ENCODE measurements around the gene ARIH2.

Gene ARIH2

DNA sequence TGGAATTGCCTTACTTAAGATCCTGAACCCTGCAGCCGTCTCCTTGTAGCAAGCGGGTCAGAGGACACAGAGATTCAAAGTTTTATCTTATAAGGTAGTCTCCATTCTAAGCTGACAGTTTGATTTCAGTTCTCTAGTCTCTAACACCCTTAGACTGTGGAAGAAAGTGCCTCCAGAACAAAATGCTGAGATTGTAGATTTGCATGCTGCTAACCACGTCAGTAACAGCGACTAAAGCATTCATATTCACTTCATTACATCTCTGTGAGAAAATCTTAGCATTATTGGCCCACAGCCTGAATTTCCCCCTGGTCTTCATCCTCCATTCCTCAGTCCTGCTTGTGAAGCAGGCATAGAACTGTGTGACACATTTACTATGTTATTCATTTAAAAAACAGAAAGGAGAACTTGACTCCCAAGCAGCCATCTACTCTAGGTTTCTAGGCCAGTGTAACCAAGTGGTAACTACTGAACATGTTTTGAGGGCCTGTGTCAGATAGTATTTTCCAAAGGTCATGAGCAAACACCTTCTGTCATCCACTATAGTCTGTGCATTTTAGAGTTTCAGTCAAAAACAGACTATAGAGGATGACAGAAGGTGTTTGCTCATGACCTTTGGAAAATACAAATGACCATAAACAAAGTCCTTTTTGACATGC is 27.4 kb downstream of the ARIH2 start:
- DNase-seq, result no peak
- no peak for TF ChIP-seq GATA1 (IDR thresholded peaks at IDR 0.05; ENCODE audit: low read depth, low read length)
- no peak for TF ChIP-seq POLR2A (IDR thresholded peaks at IDR 0.05; ENCODE audit: low read length)

DNA sequence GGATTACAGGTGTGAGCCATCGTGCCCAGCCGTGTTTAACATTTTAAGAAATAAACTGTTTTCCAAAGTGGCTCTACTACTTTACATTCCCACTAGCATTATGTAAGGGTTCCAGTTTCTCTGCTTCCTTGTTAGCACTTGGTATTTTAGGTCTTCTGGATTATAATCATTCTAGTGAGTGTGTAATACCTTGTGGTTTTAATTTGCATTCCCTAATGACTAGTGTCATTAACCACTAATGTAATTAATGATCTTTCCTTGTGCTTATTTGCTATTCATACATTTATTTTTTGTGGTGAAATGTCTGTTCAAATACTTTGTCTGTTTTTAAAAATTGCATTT is 30.7 kb downstream of the ARIH2 start:
- TF ChIP-seq POLR2A (IDR thresholded peaks at IDR 0.05; ENCODE audit: low read length) (no peak), GATA1 (IDR thresholded peaks at IDR 0.05; ENCODE audit: low read depth, low read length) (no peak)
- no peak for DNase-seq

DNA sequence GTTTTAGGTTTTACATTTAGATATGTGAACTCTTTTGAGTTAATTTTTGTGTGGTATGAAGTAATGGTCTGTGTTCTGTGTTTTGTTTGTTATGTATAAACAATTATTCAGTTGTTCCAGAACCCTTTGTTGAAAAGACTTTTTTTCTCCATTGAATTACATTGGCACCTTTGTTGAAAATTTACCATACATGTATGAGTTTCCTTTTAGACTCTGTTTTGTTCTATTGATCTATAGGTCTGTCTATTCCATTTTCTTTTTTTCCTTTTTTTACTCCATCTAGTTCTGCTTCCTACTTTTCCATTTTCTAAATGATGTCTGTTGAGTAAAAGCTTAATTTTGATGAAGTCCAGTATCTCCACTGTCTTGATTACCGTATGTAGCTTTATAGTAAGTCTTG is 31.4 kb downstream of the ARIH2 start:
- TF ChIP-seq GATA1 (IDR thresholded peaks at IDR 0.05; ENCODE audit: low read depth, low read length) (no peak), POLR2A (IDR thresholded peaks at IDR 0.05; ENCODE audit: low read length) (no peak)
- no peak for DNase-seq

DNA sequence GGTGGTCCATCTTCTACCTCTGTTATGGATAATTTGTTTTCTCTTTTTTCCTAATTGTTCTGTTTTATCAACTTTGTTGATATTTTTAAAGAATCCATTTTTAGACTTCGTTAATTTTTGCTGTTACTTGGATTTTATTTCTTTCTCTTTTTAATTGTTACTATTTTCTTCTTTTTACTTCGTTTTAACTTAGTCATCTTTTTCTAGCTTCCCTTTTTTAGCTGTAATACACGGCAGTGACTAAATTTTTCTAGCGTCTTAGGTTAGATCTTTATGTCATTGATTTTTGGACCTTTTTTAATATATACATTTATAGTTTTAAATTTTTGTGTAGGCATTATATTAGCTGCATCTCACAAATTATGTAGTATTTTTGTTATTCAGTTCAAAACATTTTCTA is 33.1 kb downstream of the ARIH2 start:
- TF ChIP-seq POLR2A (IDR thresholded peaks at IDR 0.05; ENCODE audit: low read length) (no peak), GATA1 (IDR thresholded peaks at IDR 0.05; ENCODE audit: low read depth, low read length) (no peak)
- no peak for DNase-seq

DNA sequence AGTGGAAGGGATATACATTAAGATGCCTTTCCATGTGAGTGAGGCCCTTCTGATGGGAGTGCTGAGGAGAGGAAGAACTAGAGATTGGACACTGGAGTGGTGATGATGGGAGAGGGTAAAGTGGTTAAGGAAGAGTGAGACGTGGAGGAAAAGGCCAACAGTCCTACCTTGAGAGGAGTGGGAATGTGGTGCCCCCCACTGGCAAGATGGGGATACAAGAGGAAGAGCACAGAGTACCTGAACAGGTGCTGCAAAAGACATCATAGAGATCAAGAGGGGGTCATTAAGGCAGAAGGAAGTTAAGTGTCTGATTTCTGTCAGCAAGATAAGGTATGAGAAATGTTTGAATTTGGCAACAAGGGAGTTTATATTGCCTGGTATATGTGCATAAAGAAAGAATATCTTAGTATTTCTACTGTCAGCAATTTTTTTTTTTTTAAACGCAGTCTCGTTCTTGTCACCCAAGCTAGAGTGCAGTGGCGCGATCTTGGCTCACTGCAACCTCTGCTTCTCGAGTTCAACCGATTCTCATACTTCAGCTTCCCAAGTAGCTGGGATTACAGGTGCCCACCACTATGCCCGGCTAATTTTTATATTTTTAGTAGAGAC is 34.0 kb downstream of the ARIH2 start:
- TF ChIP-seq POLR2A (IDR thresholded peaks at IDR 0.05; ENCODE audit: low read length), result no peak
- peak; percentile 37 to 68 for DNase-seq

DNA sequence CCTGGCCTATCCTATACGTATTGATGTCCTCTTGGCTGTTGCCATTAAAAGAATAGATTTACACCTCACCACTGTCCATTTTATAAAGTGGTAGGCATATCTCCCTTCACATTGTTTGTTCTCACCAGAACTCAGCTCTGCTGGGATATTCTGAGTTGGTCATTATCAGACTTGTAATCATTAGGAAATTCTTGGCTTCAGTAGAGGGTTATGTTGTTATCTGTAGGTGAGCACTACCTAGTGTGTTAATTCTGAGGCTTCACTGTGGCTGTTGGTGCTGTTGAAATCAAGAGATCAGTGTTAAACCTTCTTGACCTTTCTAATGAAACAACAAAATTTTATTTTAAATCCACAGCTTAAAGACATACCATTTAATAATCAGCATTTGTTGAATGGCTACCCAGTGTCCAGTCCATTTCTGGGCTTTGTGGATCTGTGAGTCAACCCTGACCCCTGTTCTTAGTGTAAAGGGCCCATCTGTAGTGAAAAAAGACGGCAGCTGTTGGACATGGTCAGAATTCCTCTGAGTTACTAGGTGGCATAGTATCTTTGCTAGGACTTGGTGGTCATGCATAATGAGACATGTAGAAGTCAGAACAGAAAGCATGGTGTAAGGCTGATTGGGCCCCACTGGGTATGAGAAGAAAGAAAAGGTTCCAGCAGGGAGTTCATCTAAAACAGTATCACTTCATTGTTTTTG is 38.5 kb downstream of the ARIH2 start:
- no peak for DNase-seq
- no peak for TF ChIP-seq POLR2A (IDR thresholded peaks at IDR 0.05; ENCODE audit: low read length)
- no peak for TF ChIP-seq GATA1 (IDR thresholded peaks at IDR 0.05; ENCODE audit: low read depth, low read length)

DNA sequence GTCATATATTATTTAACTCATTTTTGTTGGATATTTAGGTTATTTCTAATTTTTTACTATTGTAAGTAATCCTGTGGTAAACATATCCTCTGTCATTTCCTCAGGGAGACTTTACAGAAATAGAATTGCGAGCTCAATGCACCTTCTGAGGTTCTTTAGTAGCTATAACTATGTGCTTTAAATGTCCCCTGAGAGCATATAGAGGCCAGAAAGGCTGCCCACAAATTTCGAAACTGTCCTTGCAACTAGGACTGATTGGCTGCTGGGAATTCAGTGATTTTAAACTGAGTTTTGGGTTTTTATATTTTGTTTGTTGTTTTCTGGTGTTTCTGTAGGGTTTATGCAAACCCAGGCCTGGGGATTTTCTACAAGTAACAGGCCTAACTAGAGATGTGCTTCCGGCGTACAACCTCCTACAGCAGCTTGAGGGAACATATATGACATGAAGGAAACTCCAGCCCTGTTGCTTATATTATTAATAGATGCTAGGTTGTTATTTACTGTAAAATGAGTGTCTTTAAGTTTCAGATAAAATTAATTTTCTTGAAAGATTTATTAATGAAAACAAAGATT is 42.3 kb downstream of the ARIH2 start:
- DNase-seq, result no peak
- TF ChIP-seq POLR2A (IDR thresholded peaks at IDR 0.05; ENCODE audit: low read length) (no peak), GATA1 (IDR thresholded peaks at IDR 0.05; ENCODE audit: low read depth, low read length) (no peak)

DNA sequence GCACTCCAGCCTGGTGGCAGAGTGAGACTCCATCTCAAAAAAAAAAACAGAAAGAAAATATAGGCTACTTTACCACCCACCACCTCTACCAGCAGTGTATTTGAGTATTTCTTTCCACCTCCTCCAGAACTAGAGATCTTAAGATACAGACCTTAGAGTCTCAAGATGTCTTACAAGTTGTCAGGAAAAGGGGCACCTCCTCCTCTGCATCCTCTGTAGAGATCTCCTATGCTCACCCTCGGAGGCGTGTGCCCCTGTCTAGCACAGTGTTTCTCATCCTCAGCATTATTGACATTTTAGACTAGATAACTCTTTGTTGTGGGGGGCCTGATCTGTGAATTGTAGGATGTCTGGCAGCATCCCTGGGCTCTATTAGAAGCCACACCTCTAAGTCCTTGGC is 43.7 kb downstream of the ARIH2 start:
- DNase-seq, result no peak
- TF ChIP-seq GATA1 (IDR thresholded peaks at IDR 0.05; ENCODE audit: low read depth, low read length) (no peak), POLR2A (IDR thresholded peaks at IDR 0.05; ENCODE audit: low read length) (no peak)

DNA sequence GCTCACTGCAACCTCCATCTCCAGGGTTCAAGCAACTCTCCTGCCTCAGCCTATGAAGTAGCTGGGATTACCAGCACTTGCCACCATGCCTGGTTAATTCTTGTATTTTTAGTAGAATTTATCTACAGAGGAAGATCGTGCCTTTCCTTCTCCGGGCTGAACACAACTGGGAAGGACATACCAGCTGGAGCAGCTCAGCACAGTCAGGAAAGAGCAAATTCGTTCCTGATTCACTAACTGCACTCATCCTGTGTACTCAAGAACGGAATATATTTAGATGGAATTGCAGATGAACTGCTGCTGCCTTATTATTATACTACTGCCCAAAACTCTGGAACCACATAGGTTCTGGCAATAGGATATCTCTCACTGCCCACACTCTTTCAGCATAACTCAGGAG is 44.3 kb downstream of the ARIH2 start:
- TF ChIP-seq POLR2A (IDR thresholded peaks at IDR 0.05; ENCODE audit: low read length) (no peak), GATA1 (IDR thresholded peaks at IDR 0.05; ENCODE audit: low read depth, low read length) (no peak)
- DNase-seq, result no peak

DNA sequence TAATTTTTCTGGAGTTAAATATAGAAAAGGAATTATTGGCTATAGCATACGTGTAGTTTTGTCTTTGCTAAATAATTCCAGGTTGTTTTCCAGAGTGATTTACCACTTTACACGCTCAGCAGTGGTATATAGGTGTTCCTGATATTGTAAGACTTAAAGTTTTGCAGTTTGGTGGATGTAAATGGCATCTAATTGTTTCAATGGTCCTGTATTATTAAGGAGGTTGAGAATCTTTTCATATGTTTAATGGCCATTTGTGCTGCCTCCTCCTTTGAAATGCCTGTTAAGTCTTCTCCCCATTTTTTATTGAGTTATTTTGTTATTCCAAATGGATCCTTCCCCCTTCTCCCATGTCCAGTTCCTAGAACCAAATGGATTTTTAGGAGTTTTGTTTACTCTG is 44.9 kb downstream of the ARIH2 start:
- DNase-seq, result no peak
- no peak for TF ChIP-seq POLR2A (IDR thresholded peaks at IDR 0.05; ENCODE audit: low read length)

DNA sequence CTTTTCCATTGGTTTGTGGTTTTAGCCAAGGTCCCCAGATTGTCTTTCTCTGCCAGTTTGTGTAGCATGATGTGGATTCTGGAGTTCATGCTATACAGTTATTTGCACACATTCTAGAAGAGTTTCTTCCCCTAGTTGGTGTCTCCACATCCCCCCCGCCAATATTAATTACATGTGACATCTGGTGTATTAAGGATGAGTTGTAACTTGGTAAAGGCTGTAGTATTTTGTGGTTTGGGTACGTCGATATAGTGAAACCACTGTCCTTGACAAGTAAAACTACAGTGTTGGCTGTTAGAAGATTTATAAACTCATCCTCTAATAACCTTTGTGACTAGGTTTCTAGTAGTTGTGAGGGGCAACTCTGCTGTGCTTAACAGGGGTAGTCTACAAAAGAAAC is 47.7 kb downstream of the ARIH2 start:
- no peak for TF ChIP-seq POLR2A (IDR thresholded peaks at IDR 0.05; ENCODE audit: low read length)
- no peak for TF ChIP-seq GATA1 (IDR thresholded peaks at IDR 0.05; ENCODE audit: low read depth, low read length)
- no peak for DNase-seq

DNA sequence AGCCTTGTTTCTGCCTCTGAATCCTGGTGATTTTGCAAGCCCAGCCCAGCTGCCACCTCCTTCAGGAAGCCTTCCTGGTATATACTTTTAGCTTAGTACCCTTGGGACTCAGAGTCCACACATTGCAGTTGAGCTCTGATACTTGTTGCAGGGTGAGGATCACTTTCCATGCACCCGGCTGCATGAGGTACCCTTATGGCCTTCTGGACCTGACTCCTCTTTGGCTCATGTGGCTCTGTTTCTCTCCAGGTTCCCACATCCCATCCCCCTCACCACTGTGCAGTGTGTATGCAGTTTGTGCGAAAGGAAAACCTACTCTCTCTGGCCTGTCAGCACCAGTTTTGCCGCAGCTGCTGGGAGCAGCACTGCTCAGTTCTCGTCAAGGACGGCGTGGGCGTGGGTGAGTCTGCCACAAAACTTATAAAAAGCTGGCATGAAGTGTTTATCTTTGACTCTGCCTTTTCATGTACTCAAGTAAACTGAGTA is 48.3 kb downstream of the ARIH2 start:
- DNase-seq, result no peak
- no peak for TF ChIP-seq POLR2A (IDR thresholded peaks at IDR 0.05; ENCODE audit: low read length)

DNA sequence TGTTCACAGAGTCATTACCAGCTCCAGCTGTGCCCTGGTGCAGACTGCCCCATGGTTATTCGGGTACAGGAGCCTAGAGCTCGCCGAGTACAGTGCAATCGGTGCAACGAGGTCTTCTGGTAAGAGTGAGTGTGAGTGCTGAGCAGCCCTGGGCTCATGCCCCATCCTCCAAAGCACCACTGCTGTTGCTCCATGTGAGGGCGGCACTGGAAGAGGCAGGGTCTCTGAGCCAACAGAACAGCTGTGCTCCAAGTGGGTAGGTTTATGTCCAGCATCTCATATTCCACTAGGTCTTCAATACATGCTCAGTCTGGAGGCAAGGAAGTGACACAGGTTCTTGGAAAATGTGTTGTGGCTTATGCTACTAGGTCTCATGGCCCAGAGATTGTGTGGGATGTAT is 51.9 kb downstream of the ARIH2 start:
- no peak for DNase-seq
- TF ChIP-seq POLR2A (IDR thresholded peaks at IDR 0.05; ENCODE audit: low read length) (no peak), GATA1 (IDR thresholded peaks at IDR 0.05; ENCODE audit: low read depth, low read length) (no peak)

DNA sequence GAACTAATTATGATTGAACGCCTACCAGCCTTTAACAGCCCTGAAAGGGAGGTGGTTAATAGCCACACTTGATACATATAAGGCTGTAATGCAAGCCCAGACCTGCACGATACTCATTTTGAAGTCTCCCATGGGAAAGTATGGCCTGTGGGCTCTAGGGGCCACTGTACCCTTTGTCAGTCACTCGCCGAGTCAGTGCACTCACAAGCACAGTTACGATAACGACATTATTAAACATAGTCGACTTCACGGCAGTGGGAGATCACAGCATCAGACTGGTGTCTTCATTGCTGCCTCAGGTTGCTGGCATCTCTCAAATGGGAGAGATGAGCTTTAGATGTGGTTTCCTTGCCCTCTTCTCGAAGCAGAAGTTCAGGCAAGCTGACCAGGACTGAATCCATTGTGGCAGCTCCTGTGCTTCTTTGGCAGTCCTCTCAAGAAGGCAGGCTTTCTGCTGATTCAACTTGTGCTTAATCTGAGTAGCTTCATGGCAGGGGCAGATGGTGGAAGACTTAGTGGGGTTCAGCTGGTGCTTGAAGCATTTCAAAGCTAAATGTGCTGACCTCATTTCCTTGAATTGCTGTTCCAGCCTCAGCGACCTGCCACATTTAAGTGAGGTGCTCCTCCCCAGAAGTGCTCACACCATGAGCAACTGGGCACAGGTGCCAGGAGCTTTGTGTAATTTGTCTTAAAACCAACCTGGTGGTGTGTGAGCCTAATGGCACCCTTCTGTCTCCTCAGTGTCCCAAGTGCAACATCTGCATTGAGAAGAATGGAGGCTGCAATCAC is 55.6 kb downstream of the ARIH2 start:
- TF ChIP-seq POLR2A (IDR thresholded peaks at IDR 0.05; ENCODE audit: low read length) (no peak), GATA1 (IDR thresholded peaks at IDR 0.05; ENCODE audit: low read depth, low read length) (no peak)
- DNase-seq, result no peak

Measured in erythroblast (primary cell).